GM12864 (cell line): ENCODE data around the gene ROR1.

Experiments used
- DNase-seq: peaks from one replicate; pipeline ENCODE4 v3.0.0-alpha.2; 2011; ENCODE audit warnings: low read depth
- H3K4me3 ChIP-seq: 2 replicates; pipeline ENCODE4 v1.5.1; 2011; ENCODE audit warnings: mild to moderate bottlenecking, low read depth, low read length, control low read depth
- CTCF ChIP-seq: IDR thresholded peaks from 2 replicates; pipeline ENCODE4 v1.5.1; 2011; ENCODE audit warnings: low read depth, mild to moderate bottlenecking, moderate library complexity, low read length, control low read depth, inconsistent platforms; ENCODE audit errors: missing control alignments

The ROR1 gene

GRCh38 chr1:63975481-63975880 lies 201.7 kb downstream of the ROR1 start:
- DNase-seq: no peak
- H3K4me3 ChIP-seq: no peak overlapping the region
- no peak for TF ChIP-seq CTCF

GRCh38 chr1:63976006-63976405 lies 202.2 kb downstream of the ROR1 start:
- no peak for DNase-seq
- no peak for TF ChIP-seq CTCF
- H3K4me3 ChIP-seq: no peak overlapping the region

- no peak for DNase-seq
- no peak for TF ChIP-seq CTCF
- H3K4me3 ChIP-seq: no peak overlapping the region
Measured at GRCh38 chr1:63977466-63977865, 203.6 kb downstream of the ROR1 start.

- no peak overlapping the region for H3K4me3 ChIP-seq
- TF ChIP-seq CTCF: no peak
- no peak for DNase-seq
Measured at GRCh38 chr1:63980740-63981407, 207.1 kb downstream of the ROR1 start.

GRCh38 chr1:63981408-63981773 lies 207.6 kb downstream of the ROR1 start:
- no peak for DNase-seq
- no peak overlapping the region for H3K4me3 ChIP-seq
- no peak for TF ChIP-seq CTCF

- no peak for DNase-seq
- TF ChIP-seq CTCF: no peak
- no peak overlapping the region for H3K4me3 ChIP-seq
Measured at GRCh38 chr1:63982201-63982600, 208.4 kb downstream of the ROR1 start.

GRCh38 chr1:63983391-63984256 lies 209.8 kb downstream of the ROR1 start:
- no peak overlapping the region for H3K4me3 ChIP-seq
- DNase-seq: no peak
- no peak for TF ChIP-seq CTCF
